ENCODE results near the gene NRN1L.
A peak's percentile ranks its signal among the peaks of the same experiment; 100 is the strongest.
"Not testable (repeated sequence)": the region's sequence is repeated elsewhere in the genome, so short reads cannot be mapped to it uniquely, and the experiment has no call there.

The NRN1L gene

GRCh38 chr16:67883146-67883871, 1.4 kb upstream of the NRN1L start:
- DNase-seq: peak in 1 of 2 experiments; percentile 37

DNA sequence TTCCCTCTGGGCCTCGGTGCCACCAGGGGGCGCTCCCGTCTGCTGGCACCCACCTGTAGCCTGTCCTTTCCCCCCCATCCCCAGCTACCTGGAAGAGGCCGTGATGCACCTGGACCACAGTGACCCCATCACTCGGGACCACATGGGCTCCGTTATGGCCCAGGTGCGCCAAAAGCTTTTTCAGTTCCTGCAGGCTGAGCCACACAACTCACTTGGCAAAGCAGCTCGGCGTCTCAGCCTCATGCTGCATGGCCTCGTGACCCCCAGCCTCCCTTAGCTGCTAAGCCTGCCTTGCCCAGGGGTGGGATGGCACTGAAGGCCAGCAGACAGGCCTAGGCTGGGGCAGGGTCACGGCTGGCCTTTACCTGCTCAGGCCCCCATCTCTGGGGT, 818 bp upstream of the NRN1L start:
- DNase-seq: no peak

DNA sequence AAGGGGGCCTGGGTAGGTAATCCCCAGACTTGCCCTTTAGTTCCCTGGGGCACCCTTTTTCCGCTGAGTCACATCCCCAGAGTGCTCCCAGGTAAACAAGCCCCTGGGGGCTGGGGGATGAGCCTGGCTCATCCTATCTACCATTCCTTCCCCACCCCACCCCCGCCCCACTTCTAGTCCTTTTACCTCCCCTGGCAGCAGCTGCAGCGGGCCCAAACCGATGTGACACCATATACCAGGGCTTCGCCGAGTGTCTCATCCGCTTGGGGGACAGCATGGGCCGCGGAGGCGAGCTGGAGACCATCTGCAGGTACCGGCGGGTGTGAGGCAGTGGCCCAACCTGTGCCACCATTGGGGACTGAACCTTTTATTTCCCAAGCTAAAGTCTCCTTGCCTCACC, 860 bp downstream of the NRN1L start:
- no peak for DNase-seq

DNA sequence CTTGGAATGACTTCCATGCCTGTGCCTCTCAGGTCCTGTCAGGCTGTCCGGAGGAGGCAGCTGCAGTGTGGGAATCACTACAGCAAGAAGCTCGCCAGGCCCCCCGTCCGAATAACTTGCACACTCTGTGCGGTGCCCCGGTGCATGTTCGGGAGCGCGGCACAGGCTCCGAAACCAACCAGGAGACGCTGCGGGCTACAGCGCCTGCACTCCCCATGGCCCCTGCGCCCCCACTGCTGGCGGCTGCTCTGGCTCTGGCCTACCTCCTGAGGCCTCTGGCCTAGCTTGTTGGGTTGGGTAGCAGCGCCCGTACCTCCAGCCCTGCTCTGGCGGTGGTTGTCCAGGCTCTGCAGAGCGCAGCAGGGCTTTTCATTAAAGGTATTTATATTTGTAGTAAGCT, 1.3 kb downstream of the NRN1L start:
- no peak for DNase-seq

- no peak for DNase-seq
Observed at GRCh38 chr16:67886387-67886786, 1.7 kb downstream of the NRN1L start.

- DNase-seq: no peak
Observed at GRCh38 chr16:67888331-67888730, 3.6 kb downstream of the NRN1L start.

- DNase-seq: no peak
Observed at GRCh38 chr16:67892375-67892774, 7.7 kb downstream of the NRN1L start.

DNA sequence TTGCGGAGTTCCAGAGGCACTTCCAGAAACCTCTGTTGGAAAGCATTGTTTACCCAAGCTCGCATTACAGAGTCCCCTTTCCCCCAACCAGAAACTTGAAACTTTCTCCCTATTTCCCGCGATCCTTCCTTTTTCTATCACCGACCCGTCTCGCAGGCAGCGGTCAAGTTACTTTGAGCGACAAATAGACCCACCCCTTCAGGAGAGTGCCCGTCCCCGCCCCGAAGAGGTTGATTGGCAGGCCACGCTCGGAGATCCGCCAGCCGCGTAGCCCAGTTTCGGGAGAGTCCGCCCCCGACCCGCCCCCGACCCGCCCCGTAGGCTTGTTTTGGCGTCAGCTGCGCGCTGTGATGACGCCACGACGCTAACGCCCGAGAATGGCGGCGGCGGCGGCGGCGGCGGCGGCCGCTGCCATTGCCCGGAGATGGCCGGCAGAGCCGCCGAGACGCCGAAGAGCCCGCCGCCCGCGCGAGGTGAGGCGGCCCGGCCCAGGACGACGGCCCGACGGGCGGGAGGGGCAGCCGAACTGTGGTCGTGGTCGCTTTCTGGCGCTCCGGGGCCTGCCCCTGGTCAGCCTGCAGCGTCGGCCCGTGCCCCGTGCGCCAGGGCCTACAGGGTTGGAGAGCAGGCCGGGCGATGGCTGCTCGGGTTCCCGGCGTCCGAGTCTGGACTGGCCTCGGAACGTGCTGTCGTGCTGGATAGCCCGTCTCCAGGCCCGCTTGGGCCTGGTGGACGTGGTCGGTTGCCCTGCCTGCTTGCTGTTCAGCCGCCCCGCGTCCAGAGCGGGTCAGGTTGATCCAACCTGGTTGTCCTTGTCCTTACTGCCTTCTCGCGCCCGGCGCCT, 8.4 kb downstream of the NRN1L start, which contains the start of gene PSKH1:
TSS of gene PSKH1 (plus strand) at position 356 of the 844 bp plus-strand sequence. CDS start 15,496 bp downstream, outside the sequence.
- DNase-seq: peak; percentile 87 to 96

GRCh38 chr16:67893743-67894399, 9.2 kb downstream of the NRN1L start:
- peak in 1 of 2 experiments; percentile 25 for DNase-seq

GRCh38 chr16:67897231-67897630, 12.5 kb downstream of the NRN1L start:
- DNase-seq: no peak

DNA sequence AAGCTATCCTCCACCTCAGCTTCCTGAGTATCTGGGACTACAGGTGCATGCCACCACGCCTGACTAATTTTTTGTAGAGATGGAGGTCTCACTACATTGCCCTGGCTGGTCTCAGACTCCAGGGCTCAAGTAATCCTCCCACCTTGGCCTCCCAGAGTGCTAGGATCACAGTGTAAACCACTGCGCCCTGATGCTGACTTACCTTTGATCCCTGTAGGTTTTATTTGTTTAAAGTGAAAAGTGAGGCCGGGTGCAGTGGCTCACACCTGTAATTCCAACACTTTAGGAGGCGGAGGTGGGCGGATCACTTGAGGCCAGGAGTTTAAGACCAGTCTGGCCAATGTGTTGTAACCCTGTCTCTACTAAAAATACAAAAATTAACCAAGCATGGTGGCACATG, 17.0 kb downstream of the NRN1L start:
- DNase-seq: no peak

DNA sequence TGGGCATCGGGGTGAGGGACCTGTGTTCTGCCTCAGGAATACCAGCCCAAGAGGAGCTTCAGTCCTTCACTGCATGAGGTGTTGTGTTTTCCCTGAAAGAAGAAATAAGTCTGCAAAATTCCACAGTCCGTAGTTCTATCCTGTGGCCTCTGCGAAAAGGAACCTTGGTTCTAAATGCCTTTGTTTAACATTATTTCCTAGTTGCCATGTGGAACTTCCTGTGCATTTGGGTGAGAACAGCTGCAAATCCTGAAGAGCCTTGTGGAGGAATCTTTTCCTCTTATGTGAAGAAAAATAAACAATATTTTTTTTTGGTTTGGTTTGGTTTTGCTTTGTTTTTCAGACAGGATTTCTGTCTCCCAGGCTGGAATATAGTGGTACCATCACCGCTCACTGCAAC, 18.1 kb downstream of the NRN1L start:
- no peak for DNase-seq

- no peak for DNase-seq
Observed at GRCh38 chr16:67907397-67908180, 22.9 kb downstream of the NRN1L start.

DNA sequence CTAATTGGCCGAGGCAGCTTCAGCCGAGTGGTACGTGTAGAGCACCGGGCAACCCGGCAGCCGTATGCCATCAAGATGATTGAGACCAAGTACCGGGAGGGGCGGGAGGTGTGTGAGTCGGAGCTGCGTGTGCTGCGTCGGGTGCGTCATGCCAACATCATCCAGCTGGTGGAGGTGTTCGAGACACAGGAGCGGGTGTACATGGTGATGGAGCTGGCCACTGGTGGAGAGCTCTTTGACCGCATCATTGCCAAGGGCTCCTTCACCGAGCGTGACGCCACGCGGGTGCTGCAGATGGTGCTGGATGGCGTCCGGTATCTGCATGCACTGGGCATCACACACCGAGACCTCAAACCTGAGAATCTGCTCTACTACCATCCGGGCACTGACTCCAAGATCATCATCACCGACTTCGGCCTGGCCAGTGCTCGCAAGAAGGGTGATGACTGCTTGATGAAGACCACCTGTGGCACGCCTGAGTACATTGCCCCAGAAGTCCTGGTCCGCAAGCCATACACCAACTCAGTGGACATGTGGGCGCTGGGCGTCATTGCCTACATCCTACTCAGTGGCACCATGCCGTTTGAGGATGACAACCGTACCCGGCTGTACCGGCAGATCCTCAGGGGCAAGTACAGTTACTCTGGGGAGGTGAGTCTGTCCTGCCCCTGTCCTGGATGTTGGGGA, 24.5 kb downstream of the NRN1L start:
- DNase-seq: no peak

DNA sequence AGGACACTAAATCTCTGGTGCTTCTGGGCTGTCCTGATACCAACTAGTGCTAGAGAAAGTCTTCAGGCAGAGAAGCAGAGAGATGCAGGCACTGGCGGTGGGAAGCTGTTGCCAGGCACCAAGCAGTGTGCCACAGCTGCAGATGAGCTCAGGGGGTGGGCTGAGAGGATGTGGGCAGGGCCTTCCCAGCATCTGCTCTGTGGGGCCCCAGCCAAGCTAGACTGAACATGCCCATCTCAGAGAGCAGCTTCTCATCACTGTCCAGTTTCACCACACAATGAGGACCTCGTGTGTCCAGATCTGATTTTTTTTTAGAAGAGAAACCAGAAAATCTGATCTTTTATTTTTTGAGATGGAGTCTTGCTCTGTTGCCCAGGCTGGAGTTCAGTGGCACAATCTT, 25.5 kb downstream of the NRN1L start:
- DNase-seq: no peak

- DNase-seq: no peak
Observed at GRCh38 chr16:67914758-67915495, 30.2 kb downstream of the NRN1L start.

- not testable (repeated sequence) for DNase-seq
Observed at GRCh38 chr16:67915496-67915769, 30.7 kb downstream of the NRN1L start.

DNA sequence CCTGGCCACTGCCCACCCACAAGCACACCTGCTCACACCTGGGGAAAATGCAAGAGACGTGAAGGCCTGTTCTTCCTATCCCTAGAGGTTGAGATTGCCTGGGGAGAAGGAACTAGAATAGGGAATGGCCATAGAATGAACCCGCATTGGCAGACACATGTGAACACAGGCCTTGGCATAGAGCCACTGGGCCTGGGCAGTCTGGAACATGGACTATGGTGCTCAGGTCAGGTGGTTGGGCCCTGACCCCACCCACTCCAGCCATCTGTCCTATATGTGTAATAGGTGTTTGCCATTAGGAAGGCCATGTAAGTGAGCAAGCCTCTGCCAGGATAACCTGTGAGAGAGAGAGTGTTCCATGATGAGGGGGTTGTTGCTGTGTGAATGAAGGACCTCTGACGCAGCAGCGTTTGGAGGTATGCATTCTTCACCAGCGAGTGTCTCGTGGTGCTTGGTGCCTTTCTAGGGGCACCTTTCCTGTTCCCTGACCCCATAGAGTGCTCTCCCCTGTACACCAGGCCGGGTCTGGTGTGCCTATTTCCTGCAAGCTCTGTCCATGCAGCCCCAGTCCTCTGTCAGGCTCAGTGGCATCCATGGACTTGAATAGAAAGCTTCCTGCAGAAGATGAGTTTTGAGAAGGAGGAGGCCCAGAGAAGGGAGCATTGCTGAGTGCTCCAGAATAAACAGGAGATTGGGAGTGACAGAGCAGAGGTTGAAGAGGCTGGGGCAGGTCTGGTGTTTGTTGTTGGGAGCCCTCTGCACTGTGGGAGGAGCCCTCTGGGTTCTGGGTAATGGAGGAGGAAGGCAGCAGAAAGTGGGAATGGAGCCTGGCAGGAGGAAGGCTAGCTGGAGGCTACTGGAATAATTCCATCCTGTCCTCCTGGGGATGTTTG, 31.4 kb downstream of the NRN1L start:
- DNase-seq: no peak

DNA sequence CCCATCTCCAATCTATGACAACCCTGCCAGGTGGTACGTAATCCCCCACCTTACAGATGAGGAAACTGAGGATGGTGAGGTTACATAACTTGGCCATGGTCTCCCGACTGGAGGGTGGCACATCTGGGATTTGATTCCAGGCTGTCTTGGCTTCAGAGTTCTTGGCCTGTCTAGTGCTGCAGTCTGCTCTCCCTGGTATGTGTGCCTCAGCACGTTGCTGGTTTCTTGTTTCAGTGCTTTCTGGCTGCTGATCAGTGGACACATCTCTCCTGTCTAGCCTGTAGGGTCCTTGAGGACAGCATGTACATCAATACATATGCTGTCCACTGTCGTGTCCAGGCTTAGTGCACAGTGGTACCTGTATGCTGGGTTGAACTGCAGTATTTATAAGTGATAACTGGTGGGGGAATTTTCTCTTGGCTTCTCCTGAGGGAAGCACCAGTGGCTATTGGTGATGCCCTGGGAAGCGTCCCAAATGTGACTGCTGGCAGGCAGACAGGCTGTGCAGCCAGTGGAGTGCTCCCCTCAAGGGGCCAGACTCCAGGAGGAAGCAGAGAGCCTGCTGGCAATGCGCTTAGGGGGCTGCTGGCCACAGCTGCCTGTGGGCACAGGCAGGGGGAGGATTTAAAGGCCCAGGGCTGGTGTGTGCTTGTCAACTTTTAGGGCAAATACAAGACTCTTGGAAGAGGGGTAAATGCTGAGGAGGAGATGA, 32.6 kb downstream of the NRN1L start:
- no peak for DNase-seq

DNA sequence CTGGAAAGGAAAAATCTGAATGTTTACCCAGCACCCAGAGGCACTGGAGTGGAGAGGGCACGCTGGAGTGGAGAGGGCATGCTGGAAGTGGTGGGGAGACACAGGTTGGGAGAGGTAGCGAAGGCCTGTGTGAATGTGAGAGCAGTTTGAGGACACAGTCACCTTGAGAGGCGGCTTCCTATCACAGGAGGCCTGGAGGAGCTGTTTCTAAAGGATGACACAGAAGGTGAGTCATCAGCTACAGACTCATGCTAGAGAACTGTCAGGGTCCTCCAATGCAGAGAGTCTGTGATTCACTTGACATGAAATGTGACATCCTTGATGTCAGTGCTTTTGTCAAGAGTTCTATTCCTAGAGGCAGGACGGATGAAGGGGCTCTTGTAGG, 33.2 kb downstream of the NRN1L start:
- DNase-seq: peak; percentile 77 to 78
